ENCODE measurements around the gene ZNF711. TPM values are rescaled to one million over a fixed set of nuclear protein-coding genes. Genes with fewer than 3 reads are reported as not detected.

ZNF711 gene
- total RNA-seq, 1 experiment from 2014 or later: 3.1 TPM

DNA sequence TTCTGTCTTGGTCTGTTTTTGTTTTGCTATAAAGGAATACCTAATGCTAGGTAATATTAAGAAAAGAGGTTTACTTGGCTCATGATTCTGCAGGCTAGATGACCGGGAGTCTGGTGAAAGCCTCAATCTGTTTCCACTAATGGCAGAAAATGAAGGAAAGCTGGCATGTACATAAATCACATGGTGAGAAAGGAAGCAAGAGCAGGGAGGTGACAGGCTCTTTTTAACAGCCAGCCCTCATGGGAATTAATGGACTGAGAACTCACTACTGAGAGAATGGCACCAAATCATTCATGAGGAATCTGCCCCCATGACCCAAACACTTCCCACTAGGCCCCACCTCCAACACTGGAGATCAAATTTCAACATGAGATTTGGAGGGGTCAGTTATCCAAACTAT is 27.8 kb upstream of the ZNF711 start:
- H3K4me1 ChIP-seq (ENCODE audit: control insufficient read depth, insufficient read depth, low read length): no peaks in the 10 kb centered on the region
- no peak overlapping the region for H3K4me3 ChIP-seq (ENCODE audit: low read depth in 2 of 2, low read length in 2 of 2)
- BruUV-seq (replicated peaks): no TSS peak
- ChIA-PET POLR2A (no interaction called here), CTCF (no interaction called here)
- intact Hi-C loops (cut with micrococcal nuclease; ENCODE audit: unreplicated experiment): no loop called here
- ATAC-seq: no peak
- TF ChIP-seq, protein P1, sequence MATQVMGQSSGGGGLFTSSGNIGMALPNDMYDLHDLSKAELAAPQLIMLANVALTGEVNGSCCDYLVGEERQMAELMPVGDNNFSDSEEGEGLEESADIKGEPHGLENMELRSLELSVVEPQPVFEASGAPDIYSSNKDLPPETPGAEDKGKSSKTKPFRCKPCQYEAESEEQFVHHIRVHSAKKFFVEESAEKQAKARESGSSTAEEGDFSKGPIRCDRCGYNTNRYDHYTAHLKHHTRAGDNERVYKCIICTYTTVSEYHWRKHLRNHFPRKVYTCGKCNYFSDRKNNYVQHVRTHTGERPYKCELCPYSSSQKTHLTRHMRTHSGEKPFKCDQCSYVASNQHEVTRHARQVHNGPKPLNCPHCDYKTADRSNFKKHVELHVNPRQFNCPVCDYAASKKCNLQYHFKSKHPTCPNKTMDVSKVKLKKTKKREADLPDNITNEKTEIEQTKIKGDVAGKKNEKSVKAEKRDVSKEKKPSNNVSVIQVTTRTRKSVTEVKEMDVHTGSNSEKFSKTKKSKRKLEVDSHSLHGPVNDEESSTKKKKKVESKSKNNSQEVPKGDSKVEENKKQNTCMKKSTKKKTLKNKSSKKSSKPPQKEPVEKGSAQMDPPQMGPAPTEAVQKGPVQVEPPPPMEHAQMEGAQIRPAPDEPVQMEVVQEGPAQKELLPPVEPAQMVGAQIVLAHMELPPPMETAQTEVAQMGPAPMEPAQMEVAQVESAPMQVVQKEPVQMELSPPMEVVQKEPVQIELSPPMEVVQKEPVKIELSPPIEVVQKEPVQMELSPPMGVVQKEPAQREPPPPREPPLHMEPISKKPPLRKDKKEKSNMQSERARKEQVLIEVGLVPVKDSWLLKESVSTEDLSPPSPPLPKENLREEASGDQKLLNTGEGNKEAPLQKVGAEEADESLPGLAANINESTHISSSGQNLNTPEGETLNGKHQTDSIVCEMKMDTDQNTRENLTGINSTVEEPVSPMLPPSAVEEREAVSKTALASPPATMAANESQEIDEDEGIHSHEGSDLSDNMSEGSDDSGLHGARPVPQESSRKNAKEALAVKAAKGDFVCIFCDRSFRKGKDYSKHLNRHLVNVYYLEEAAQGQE (IDR thresholded peaks at IDR 0.05; ENCODE audit: insufficient read depth in 1 of 2, low read depth in 2 of 2, low read length in 1 of 2): no peak
- TF ChIP-seq, protein P2, sequence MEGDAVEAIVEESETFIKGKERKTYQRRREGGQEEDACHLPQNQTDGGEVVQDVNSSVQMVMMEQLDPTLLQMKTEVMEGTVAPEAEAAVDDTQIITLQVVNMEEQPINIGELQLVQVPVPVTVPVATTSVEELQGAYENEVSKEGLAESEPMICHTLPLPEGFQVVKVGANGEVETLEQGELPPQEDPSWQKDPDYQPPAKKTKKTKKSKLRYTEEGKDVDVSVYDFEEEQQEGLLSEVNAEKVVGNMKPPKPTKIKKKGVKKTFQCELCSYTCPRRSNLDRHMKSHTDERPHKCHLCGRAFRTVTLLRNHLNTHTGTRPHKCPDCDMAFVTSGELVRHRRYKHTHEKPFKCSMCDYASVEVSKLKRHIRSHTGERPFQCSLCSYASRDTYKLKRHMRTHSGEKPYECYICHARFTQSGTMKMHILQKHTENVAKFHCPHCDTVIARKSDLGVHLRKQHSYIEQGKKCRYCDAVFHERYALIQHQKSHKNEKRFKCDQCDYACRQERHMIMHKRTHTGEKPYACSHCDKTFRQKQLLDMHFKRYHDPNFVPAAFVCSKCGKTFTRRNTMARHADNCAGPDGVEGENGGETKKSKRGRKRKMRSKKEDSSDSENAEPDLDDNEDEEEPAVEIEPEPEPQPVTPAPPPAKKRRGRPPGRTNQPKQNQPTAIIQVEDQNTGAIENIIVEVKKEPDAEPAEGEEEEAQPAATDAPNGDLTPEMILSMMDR (IDR thresholded peaks at IDR 0.05): no peak
- no peak for TF ChIP-seq TCF7L2 (IDR thresholded peaks at IDR 0.05; ENCODE audit: low read depth, low read length)
- no peak for TF ChIP-seq POLR2AphosphoS5 (IDR thresholded peaks at IDR 0.05; ENCODE audit: low read depth, low read length)
- TF ChIP-seq SIN3A (IDR thresholded peaks at IDR 0.05; ENCODE audit: borderline replicate concordance, insufficient read depth, low read depth, low read length): no peak
- no peaks in the 10 kb centered on the region for H3K9me3 ChIP-seq (ENCODE audit: control insufficient read depth, insufficient read depth, low read depth, low read length)
- no peak overlapping the region for H3K27ac ChIP-seq (ENCODE audit: low read length)
- in situ Hi-C loops (cut with HindIII; ENCODE audit: low pct_unique_long_range_greater_than_20kb, low sequenced_read_pairs): no loop called here
- no peaks in the 10 kb centered on the region for H3K36me3 ChIP-seq (ENCODE audit: control insufficient read depth, insufficient read depth, low read length)
- H3K27me3 ChIP-seq (ENCODE audit: control insufficient read depth, insufficient read depth, low read length): no peaks in the 10 kb centered on the region
- no peak for DNase-seq (ENCODE audit: low read depth, low spot score)

DNA sequence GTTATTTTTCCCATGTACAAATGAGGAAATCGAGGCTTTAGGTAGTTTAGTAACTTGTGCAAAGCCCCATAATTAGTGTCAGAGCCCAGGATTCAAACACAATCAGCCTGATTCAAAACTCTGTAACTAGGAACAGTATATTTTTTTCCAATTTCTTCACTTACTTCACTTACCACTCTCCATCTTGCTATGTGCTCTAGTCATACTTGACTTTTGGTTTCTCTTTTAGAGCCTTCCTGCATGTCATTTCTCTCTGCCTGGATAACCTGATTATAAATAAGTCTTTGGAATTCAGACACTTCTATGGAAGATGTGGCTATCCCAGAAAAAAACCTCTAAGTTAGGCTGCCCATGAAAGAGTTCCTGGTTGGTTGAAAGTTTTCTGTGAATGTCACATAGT is 22.4 kb upstream of the ZNF711 start:
- H3K9me3 ChIP-seq (ENCODE audit: control insufficient read depth, insufficient read depth, low read depth, low read length): no peaks in the 10 kb centered on the region
- ATAC-seq (no peak), DNase-seq (ENCODE audit: low read depth, low spot score) (no peak)
- BruUV-seq (replicated peaks): no TSS peak
- H3K27me3 ChIP-seq (ENCODE audit: control insufficient read depth, insufficient read depth, low read length): no peaks in the 10 kb centered on the region
- H3K4me3 ChIP-seq (ENCODE audit: low read depth in 2 of 2, low read length in 2 of 2): no peak overlapping the region
- POLR2A ChIA-PET: no interaction called here
- no peaks in the 10 kb centered on the region for H3K36me3 ChIP-seq (ENCODE audit: control insufficient read depth, insufficient read depth, low read length)
- in situ Hi-C loops (cut with HindIII; ENCODE audit: low pct_unique_long_range_greater_than_20kb, low sequenced_read_pairs): no loop called here
- intact Hi-C loops (cut with micrococcal nuclease; ENCODE audit: unreplicated experiment): no loop called here
- no peaks in the 10 kb centered on the region for H3K4me1 ChIP-seq (ENCODE audit: control insufficient read depth, insufficient read depth, low read length)
- no peak overlapping the region for H3K27ac ChIP-seq (ENCODE audit: low read length)
- TF ChIP-seq, protein P2 (IDR thresholded peaks at IDR 0.05): no peak
- TF ChIP-seq SIN3A (IDR thresholded peaks at IDR 0.05; ENCODE audit: borderline replicate concordance, insufficient read depth, low read depth, low read length) (no peak), TCF7L2 (IDR thresholded peaks at IDR 0.05; ENCODE audit: low read depth, low read length) (no peak), POLR2AphosphoS5 (IDR thresholded peaks at IDR 0.05; ENCODE audit: low read depth, low read length) (no peak)
- TF ChIP-seq, protein P1 (IDR thresholded peaks at IDR 0.05; ENCODE audit: insufficient read depth in 1 of 2, low read depth in 2 of 2, low read length in 1 of 2): no peak
- CTCF ChIA-PET: no interaction called here
